ENCODE results near the gene TEX19.

DNA sequence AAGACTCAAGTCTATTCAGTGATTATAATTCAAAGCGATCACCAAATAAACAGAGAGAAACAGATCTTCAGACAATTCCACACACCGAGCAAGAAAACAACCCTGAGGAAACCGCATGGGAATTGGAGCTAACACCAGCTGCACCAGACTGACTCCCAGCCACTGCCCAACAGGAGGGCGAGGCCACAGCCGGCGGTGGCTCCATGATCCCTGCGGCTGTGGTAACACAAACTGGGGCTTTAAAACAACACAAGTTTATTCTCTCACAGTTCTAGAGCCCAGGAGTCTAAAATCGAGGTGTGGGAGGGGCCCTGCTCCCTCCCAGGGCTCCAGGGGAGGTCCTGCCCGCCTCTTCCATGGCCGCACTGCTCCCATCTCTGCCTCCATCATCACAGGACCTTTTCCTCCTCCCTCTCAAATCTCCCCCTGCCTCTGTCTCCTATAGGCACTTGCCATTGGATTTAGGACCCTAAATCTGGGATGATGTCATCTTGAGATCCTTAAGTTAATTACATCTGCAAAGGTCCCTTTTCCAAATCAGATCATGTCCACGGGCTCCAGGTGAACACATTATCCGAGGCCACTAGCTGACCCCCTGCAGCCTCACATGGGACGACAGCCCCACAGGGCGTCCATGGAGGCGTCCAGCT is 49.4 kb downstream of the TEX19 start:
- TF ChIP-seq, protein P1, sequence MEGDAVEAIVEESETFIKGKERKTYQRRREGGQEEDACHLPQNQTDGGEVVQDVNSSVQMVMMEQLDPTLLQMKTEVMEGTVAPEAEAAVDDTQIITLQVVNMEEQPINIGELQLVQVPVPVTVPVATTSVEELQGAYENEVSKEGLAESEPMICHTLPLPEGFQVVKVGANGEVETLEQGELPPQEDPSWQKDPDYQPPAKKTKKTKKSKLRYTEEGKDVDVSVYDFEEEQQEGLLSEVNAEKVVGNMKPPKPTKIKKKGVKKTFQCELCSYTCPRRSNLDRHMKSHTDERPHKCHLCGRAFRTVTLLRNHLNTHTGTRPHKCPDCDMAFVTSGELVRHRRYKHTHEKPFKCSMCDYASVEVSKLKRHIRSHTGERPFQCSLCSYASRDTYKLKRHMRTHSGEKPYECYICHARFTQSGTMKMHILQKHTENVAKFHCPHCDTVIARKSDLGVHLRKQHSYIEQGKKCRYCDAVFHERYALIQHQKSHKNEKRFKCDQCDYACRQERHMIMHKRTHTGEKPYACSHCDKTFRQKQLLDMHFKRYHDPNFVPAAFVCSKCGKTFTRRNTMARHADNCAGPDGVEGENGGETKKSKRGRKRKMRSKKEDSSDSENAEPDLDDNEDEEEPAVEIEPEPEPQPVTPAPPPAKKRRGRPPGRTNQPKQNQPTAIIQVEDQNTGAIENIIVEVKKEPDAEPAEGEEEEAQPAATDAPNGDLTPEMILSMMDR (conservative IDR thresholded peaks at IDR 0.05; ENCODE audit: low read depth in 2 of 2), result no peak
- TF ChIP-seq EZH2 (IDR thresholded peaks at IDR 0.05; ENCODE audit: low read depth, unreplicated experiment) (no peak), CREB1 (CRISPR knock-in tag; IDR thresholded peaks at IDR 0.05; ENCODE audit: low read depth) (no peak), POLR2AphosphoS5 (IDR thresholded peaks at IDR 0.05; ENCODE audit: low read depth) (no peak), NANOG (IDR thresholded peaks at IDR 0.05; ENCODE audit: borderline replicate concordance) (no peak), EZH2phosphoT487 (IDR thresholded peaks at IDR 0.05; ENCODE audit: unreplicated experiment) (no peak), ZNF331 (CRISPR knock-in tag; IDR thresholded peaks at IDR 0.05; ENCODE audit: low read depth) (no peak), JUNB (IDR thresholded peaks at IDR 0.05; ENCODE audit: unreplicated experiment) (no peak), STAT1 (IDR thresholded peaks at IDR 0.05; ENCODE audit: unreplicated experiment) (no peak)
- TF ChIP-seq, protein P2, sequence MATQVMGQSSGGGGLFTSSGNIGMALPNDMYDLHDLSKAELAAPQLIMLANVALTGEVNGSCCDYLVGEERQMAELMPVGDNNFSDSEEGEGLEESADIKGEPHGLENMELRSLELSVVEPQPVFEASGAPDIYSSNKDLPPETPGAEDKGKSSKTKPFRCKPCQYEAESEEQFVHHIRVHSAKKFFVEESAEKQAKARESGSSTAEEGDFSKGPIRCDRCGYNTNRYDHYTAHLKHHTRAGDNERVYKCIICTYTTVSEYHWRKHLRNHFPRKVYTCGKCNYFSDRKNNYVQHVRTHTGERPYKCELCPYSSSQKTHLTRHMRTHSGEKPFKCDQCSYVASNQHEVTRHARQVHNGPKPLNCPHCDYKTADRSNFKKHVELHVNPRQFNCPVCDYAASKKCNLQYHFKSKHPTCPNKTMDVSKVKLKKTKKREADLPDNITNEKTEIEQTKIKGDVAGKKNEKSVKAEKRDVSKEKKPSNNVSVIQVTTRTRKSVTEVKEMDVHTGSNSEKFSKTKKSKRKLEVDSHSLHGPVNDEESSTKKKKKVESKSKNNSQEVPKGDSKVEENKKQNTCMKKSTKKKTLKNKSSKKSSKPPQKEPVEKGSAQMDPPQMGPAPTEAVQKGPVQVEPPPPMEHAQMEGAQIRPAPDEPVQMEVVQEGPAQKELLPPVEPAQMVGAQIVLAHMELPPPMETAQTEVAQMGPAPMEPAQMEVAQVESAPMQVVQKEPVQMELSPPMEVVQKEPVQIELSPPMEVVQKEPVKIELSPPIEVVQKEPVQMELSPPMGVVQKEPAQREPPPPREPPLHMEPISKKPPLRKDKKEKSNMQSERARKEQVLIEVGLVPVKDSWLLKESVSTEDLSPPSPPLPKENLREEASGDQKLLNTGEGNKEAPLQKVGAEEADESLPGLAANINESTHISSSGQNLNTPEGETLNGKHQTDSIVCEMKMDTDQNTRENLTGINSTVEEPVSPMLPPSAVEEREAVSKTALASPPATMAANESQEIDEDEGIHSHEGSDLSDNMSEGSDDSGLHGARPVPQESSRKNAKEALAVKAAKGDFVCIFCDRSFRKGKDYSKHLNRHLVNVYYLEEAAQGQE (IDR thresholded peaks at IDR 0.05; ENCODE audit: unreplicated experiment), result no peak
- TF ChIP-seq, protein P3, sequence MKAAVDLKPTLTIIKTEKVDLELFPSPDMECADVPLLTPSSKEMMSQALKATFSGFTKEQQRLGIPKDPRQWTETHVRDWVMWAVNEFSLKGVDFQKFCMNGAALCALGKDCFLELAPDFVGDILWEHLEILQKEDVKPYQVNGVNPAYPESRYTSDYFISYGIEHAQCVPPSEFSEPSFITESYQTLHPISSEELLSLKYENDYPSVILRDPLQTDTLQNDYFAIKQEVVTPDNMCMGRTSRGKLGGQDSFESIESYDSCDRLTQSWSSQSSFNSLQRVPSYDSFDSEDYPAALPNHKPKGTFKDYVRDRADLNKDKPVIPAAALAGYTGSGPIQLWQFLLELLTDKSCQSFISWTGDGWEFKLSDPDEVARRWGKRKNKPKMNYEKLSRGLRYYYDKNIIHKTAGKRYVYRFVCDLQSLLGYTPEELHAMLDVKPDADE (IDR thresholded peaks at IDR 0.05), result no peak

Measured in GM23338 (cell line).